Cardiac muscle cell (in vitro differentiated cells and primary cell): ENCODE results near the gene MCHR1. TPM values are rescaled to one million over a fixed set of nuclear protein-coding genes. Genes with fewer than 3 reads are reported as not detected.
A peak's percentile ranks its signal among the peaks of the same experiment; 100 is the strongest.

ENCODE experiments used
- DNase-seq, 2 donors: peaks; one replicate each; pipeline versions ENCODE4 v3.0.0 to v3.0.0-alpha.2; 2010 to 2017; ENCODE audit warnings: low read depth in 1 of 2, low spot score in 1 of 2
- H3K27ac ChIP-seq: fragments of 200-600 bp; sonication (generic); 2 replicates; pipeline ENCODE4 v1.5.1; 2016
- H3K27me3 ChIP-seq: fragments of 200-600 bp; sonication (generic); 2 replicates; pipeline ENCODE4 v1.6.0; 2016; ENCODE audit warnings: control low read depth
- H3K36me3 ChIP-seq: fragments of 200-600 bp; sonication (generic); 2 replicates; pipeline ENCODE4 v1.5.1; 2016; ENCODE audit warnings: control low read depth
- H3K4me1 ChIP-seq: fragments of 200-600 bp; sonication (generic); 2 replicates; pipeline ENCODE4 v1.8.1; 2017; ENCODE audit warnings: low read depth, mild to moderate bottlenecking, mixed run types
- H3K4me3 ChIP-seq: fragments of 200-600 bp; sonication (generic); 2 replicates; pipeline ENCODE4 v1.5.1; 2016; ENCODE audit warnings: mild to moderate bottlenecking
- H3K9me3 ChIP-seq: fragments of 200-600 bp; sonication (generic); 2 replicates; pipeline ENCODE4 v1.5.1; 2017; ENCODE audit warnings: low read depth, mild to moderate bottlenecking, control low read depth
- polyA plus RNA-seq: library from polyadenylated mRNA; unstranded; fragments of >200 nt; fragmentation: Nextera tagmentation; extraction: Ambion mirVana; gene quantifications from 2 replicates; pipeline ENCODE4 v1.2.1, GENCODE V29; 2016
- total RNA-seq: library from RNA; depleted of rRNA; stranded (reverse); fragments of >200 nt; gene quantifications from 2 replicates; pipeline ENCODE4 v1.2.3, GENCODE V29; 2016
- TF ChIP-seq, protein P1 (sequence below): IDR thresholded peaks from 2 replicates; pipeline ENCODE4 v1.5.1; 2012; ENCODE audit warnings: low read depth, mild to moderate bottlenecking, low read length

The MCHR1 gene, protein sequence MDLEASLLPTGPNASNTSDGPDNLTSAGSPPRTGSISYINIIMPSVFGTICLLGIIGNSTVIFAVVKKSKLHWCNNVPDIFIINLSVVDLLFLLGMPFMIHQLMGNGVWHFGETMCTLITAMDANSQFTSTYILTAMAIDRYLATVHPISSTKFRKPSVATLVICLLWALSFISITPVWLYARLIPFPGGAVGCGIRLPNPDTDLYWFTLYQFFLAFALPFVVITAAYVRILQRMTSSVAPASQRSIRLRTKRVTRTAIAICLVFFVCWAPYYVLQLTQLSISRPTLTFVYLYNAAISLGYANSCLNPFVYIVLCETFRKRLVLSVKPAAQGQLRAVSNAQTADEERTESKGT
- 0.12 and 0.14 TPM in 2 replicates for total RNA-seq
- polyA plus RNA-seq, result 0.59 TPM in 1 of 2 replicates, not detected in the other

- Histone ChIP-seq H3K4me3 (no peak within 1 kb of the TSS), H3K27me3 (no peaks in the 10 kb centered on the region), H3K27ac (no peak within 1 kb of the TSS), H3K9me3 (no peaks in the 10 kb centered on the region), H3K4me1 (no peaks in the 10 kb centered on the region), H3K36me3 (no peaks in the 10 kb centered on the region)
- DNase-seq, result no peak
- TF ChIP-seq, protein P1, sequence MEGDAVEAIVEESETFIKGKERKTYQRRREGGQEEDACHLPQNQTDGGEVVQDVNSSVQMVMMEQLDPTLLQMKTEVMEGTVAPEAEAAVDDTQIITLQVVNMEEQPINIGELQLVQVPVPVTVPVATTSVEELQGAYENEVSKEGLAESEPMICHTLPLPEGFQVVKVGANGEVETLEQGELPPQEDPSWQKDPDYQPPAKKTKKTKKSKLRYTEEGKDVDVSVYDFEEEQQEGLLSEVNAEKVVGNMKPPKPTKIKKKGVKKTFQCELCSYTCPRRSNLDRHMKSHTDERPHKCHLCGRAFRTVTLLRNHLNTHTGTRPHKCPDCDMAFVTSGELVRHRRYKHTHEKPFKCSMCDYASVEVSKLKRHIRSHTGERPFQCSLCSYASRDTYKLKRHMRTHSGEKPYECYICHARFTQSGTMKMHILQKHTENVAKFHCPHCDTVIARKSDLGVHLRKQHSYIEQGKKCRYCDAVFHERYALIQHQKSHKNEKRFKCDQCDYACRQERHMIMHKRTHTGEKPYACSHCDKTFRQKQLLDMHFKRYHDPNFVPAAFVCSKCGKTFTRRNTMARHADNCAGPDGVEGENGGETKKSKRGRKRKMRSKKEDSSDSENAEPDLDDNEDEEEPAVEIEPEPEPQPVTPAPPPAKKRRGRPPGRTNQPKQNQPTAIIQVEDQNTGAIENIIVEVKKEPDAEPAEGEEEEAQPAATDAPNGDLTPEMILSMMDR, result no peak
Observed at GRCh38 chr22:40679249-40679963, at the start of gene MCHR1. MCHR1 (plus strand) TSS chr22:40679484; CDS start chr22:40679653, 169 bp downstream.

DNA sequence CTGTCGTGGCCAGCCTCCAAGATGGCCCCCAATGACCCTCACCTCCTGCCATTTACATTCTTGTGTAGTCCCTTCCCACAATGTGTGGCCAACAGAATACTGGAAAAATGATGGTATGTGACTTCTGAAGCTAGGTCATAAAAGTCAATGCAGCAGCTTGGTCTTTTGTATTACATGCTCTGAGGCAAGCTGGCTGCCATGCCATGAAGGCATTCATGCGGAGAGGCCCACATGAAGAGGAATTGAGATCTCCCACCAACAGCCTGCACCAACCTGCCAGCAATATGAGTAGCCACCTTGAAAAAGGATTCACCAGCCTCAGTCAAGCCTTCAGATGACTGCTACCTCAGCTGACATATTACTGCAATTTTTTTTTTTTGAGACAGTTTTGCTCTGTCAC lies 47.4 kb upstream of the MCHR1 start:
- no peak overlapping the region for H3K4me3 ChIP-seq
- no peak for DNase-seq
- H3K4me1 ChIP-seq, result no peaks in the 10 kb centered on the region
- TF ChIP-seq, protein P1, result no peak
- no peaks in the 10 kb centered on the region for H3K27me3 ChIP-seq
- no peaks in the 10 kb centered on the region for H3K36me3 ChIP-seq
- H3K27ac ChIP-seq, result no peak overlapping the region
- H3K9me3 ChIP-seq, result no peaks in the 10 kb centered on the region

DNA sequence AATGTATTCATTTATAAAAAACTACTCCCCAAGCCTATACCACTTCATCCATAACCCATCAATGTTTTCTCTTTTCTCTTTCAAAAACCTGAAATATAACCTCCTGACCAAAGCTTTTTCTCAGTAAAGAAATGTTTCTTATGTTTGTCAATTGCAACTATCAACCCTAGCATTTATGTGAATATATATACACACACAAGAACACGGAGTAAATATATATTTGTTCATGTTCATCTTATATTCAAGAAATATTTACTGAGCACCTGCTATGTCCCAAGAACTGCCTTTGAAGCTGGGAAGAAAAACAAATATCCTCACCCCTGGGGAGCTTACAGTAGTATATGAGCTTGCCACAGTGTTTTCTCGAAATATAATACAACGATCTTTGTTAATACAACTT lies 46.2 kb upstream of the MCHR1 start:
- TF ChIP-seq, protein P1, result no peak

GRCh38 chr22:40634119-40634903 lies 45.0 kb upstream of the MCHR1 start:
- TF ChIP-seq, protein P1, result no peak

More for the DNA sequence above, 46.2 kb upstream of the MCHR1 start:
- DNase-seq, result no peak
- no peaks in the 10 kb centered on the region for H3K9me3 ChIP-seq
- H3K4me1 ChIP-seq, result no peaks in the 10 kb centered on the region
- no peaks in the 10 kb centered on the region for H3K27me3 ChIP-seq
- no peak overlapping the region for H3K4me3 ChIP-seq
- no peaks in the 10 kb centered on the region for H3K36me3 ChIP-seq
- H3K27ac ChIP-seq, result no peak overlapping the region

More at GRCh38 chr22:40634119-40634903, 45.0 kb upstream of the MCHR1 start:
- H3K9me3 ChIP-seq, result no peaks in the 10 kb centered on the region
- no peaks in the 10 kb centered on the region for H3K27me3 ChIP-seq
- DNase-seq, result no peak
- no peaks in the 10 kb centered on the region for H3K4me1 ChIP-seq
- H3K27ac ChIP-seq, result no peak overlapping the region
- no peaks in the 10 kb centered on the region for H3K36me3 ChIP-seq
- peak overlapping the region; percentile 1 for H3K4me3 ChIP-seq
